Astrocyte (in vitro differentiated cells and primary cell): ENCODE measurements around the gene NEK6. TPM values are rescaled to one million over a fixed set of nuclear protein-coding genes. Genes with fewer than 3 reads are reported as not detected.

Experiments used
- DNase-seq: peaks from one replicate; pipeline ENCODE4 v3.0.0-alpha.2; 2010; ENCODE audit warnings: low read depth
- FAIRE-seq: peaks from 2 replicates; lab custom pipeline; 2011; peaks lifted over from hg19 to GRCh38; lab: Jason Lieb, UNC
- H2AFZ ChIP-seq: 2 replicates; pipeline ENCODE4 v1.6.0; 2012; ENCODE audit warnings: low read depth, low read length, inconsistent platforms
- H3K27ac ChIP-seq: 2 replicates; pipeline ENCODE4 v1.5.1; 2011; ENCODE audit warnings: low read depth, low read length, inconsistent platforms
- H3K27me3 ChIP-seq: 2 replicates; pipeline ENCODE4 v1.6.0; 2011; ENCODE audit warnings: low read length, inconsistent platforms; ENCODE audit not compliant: insufficient read depth
- H3K36me3 ChIP-seq: 2 replicates; pipeline ENCODE4 v1.5.1; 2011; ENCODE audit warnings: low read length, inconsistent platforms; ENCODE audit not compliant: insufficient read depth
- H3K4me1 ChIP-seq: 2 replicates; pipeline ENCODE4 v1.5.1; 2011; ENCODE audit warnings: low read length, inconsistent platforms; ENCODE audit not compliant: insufficient read depth
- H3K4me2 ChIP-seq: 2 replicates; pipeline ENCODE4 v1.6.0; 2012; ENCODE audit warnings: low read length, inconsistent platforms
- H3K4me3 ChIP-seq: 2 replicates; pipeline ENCODE4 v1.5.1; 2011; ENCODE audit warnings: low read depth, mild to moderate bottlenecking, low read length, inconsistent platforms; ENCODE audit not compliant: insufficient read depth
- H3K79me2 ChIP-seq: 2 replicates; pipeline ENCODE4 v1.6.0; 2012; ENCODE audit warnings: mild to moderate bottlenecking, low read length, inconsistent platforms; ENCODE audit not compliant: insufficient read depth
- H3K9ac ChIP-seq: 2 replicates; pipeline ENCODE4 v1.6.0; 2012; ENCODE audit warnings: mild to moderate bottlenecking, low read length, inconsistent platforms
- H3K9me3 ChIP-seq: 2 replicates; pipeline ENCODE4 v1.5.1; 2012; ENCODE audit warnings: low read depth, mild to moderate bottlenecking, low read length, inconsistent platforms; ENCODE audit not compliant: insufficient read depth
- H4K20me1 ChIP-seq: 2 replicates; pipeline ENCODE4 v1.6.0; 2012; ENCODE audit warnings: low read length, inconsistent platforms; ENCODE audit not compliant: insufficient read depth
- H3K27ac Mint-ChIP-seq: one replicate; pipeline ENCODE4 v1.8.0; 2021; ENCODE audit warnings: mild to moderate bottlenecking, mixed read lengths; ENCODE audit not compliant: unreplicated experiment
- H3K27me3 Mint-ChIP-seq: one replicate; pipeline ENCODE4 v1.8.0; 2021; ENCODE audit warnings: low read depth, mixed read lengths; ENCODE audit not compliant: unreplicated experiment
- H3K36me3 Mint-ChIP-seq: one replicate; pipeline ENCODE4 v1.8.0; 2021; ENCODE audit warnings: low read depth, mixed read lengths; ENCODE audit not compliant: unreplicated experiment
- H3K4me1 Mint-ChIP-seq: one replicate; pipeline ENCODE4 v1.8.0; 2021; ENCODE audit warnings: low read depth, mixed read lengths; ENCODE audit not compliant: unreplicated experiment
- H3K4me3 Mint-ChIP-seq: one replicate; pipeline ENCODE4 v1.8.0; 2021; ENCODE audit warnings: mild to moderate bottlenecking, moderate library complexity, mixed read lengths; ENCODE audit not compliant: unreplicated experiment
- H3K9me3 Mint-ChIP-seq: one replicate; pipeline ENCODE4 v1.8.0; 2021; ENCODE audit warnings: mild to moderate bottlenecking, mixed read lengths; ENCODE audit not compliant: unreplicated experiment
- CTCF ChIP-seq: IDR thresholded peaks from 2 replicates; pipeline ENCODE4 v1.5.1; 2011; ENCODE audit warnings: low read depth, mild to moderate bottlenecking, inconsistent platforms, low read length, moderate library complexity; ENCODE audit not compliant: insufficient read depth
- EZH2 ChIP-seq: IDR thresholded peaks from 2 replicates; pipeline ENCODE4 v1.6.1; 2012; ENCODE audit warnings: mild to moderate bottlenecking, low read length, inconsistent platforms; ENCODE audit not compliant: insufficient read depth
- total RNA-seq: library from RNA; stranded (reverse); gene quantifications from 2 replicates; pipeline ENCODE4 v1.2.1, GENCODE V29; 2021

NEK6 gene
- total RNA-seq, 1 donor from 2014 or later = 76.8 TPM

- no peak for TF ChIP-seq CTCF
- no peak for TF ChIP-seq EZH2
- Mint-ChIP-seq H3K4me3 (no peak overlapping the region), H3K36me3 (no peaks in the 10 kb centered on the region), H3K27me3 (peaks cover 38% of the 10 kb centered on the region), H3K27ac (no peak overlapping the region), H3K9me3 (no peaks in the 10 kb centered on the region), H3K4me1 (peaks cover 4% of the 10 kb centered on the region)
- no peaks in the 10 kb centered on the region for H3K9me3 ChIP-seq
- H3K79me2 ChIP-seq = no peaks in the 10 kb centered on the region
- no peak overlapping the region for H3K9ac ChIP-seq
- no peak overlapping the region for H3K4me3 ChIP-seq
- no peaks in the 10 kb centered on the region for H3K27me3 ChIP-seq
- peaks cover 4% of the 10 kb centered on the region for H3K4me1 ChIP-seq
- no peak overlapping the region for H2AFZ ChIP-seq
- H3K36me3 ChIP-seq = no peaks in the 10 kb centered on the region
- H3K27ac ChIP-seq = no peak overlapping the region
- no peaks in the 10 kb centered on the region for H4K20me1 ChIP-seq
- no peak for DNase-seq
- H3K4me2 ChIP-seq = no peak overlapping the region
- FAIRE-seq = no peak
Observed at GRCh38 chr9:124222109-124222508, 35.6 kb upstream of the NEK6 start.

GRCh38 chr9:124222918-124223720 is 34.6 kb upstream of the NEK6 start:
- Histone ChIP-seq H3K4me2 (no peak overlapping the region), H3K79me2 (no peaks in the 10 kb centered on the region), H3K9me3 (no peaks in the 10 kb centered on the region), H3K4me1 (peaks cover 4% of the 10 kb centered on the region), H3K36me3 (no peaks in the 10 kb centered on the region), H3K4me3 (no peak overlapping the region), H4K20me1 (no peaks in the 10 kb centered on the region), H3K9ac (no peak overlapping the region), H3K27ac (no peak overlapping the region), H3K27me3 (no peaks in the 10 kb centered on the region), H2AFZ (no peak overlapping the region)
- H3K4me1 Mint-ChIP-seq = peaks cover 4% of the 10 kb centered on the region
- peaks cover 38% of the 10 kb centered on the region for H3K27me3 Mint-ChIP-seq
- H3K9me3 Mint-ChIP-seq = no peaks in the 10 kb centered on the region
- TF ChIP-seq CTCF (no peak), EZH2 (no peak)
- FAIRE-seq = no peak
- H3K4me3 Mint-ChIP-seq = no peak overlapping the region
- H3K27ac Mint-ChIP-seq = no peak overlapping the region
- no peaks in the 10 kb centered on the region for H3K36me3 Mint-ChIP-seq
- DNase-seq = no peak

- Mint-ChIP-seq H3K4me3 (no peak overlapping the region), H3K9me3 (no peaks in the 10 kb centered on the region), H3K4me1 (no peaks in the 10 kb centered on the region), H3K27ac (no peak overlapping the region), H3K27me3 (peaks cover 27% of the 10 kb centered on the region), H3K36me3 (no peaks in the 10 kb centered on the region)
- H3K9me3 ChIP-seq = no peaks in the 10 kb centered on the region
- no peak overlapping the region for H3K27ac ChIP-seq
- TF ChIP-seq CTCF (no peak), EZH2 (no peak)
- H3K4me3 ChIP-seq = no peak overlapping the region
- no peaks in the 10 kb centered on the region for H3K36me3 ChIP-seq
- DNase-seq = no peak
- no peaks in the 10 kb centered on the region for H3K27me3 ChIP-seq
- FAIRE-seq = no peak
- H3K79me2 ChIP-seq = no peaks in the 10 kb centered on the region
- H3K4me2 ChIP-seq = no peak overlapping the region
- no peak overlapping the region for H3K9ac ChIP-seq
- no peaks in the 10 kb centered on the region for H3K4me1 ChIP-seq
- no peak overlapping the region for H2AFZ ChIP-seq
- no peaks in the 10 kb centered on the region for H4K20me1 ChIP-seq
Observed at GRCh38 chr9:124225945-124226344, 31.8 kb upstream of the NEK6 start.
